Adipocyte (in vitro differentiated cells): ENCODE results near the gene TP53.
A peak's percentile ranks its signal among the peaks of the same experiment; 100 is the strongest.

Experiments
- DNase-seq: peaks from one replicate; pipeline ENCODE4 v3.0.0-alpha.2; 2015; ENCODE audit warnings: low read depth
- H3K27me3 ChIP-seq: replicated peaks from 2 replicates; pipeline ENCODE4 v1.7.0; 2013; ENCODE audit warnings: mild to moderate bottlenecking, low read length, moderate library complexity; ENCODE audit not compliant: control insufficient read depth, insufficient read depth
- H3K36me3 ChIP-seq: 2 replicates; pipeline ENCODE4 v1.7.0; 2013; ENCODE audit warnings: low read length, mild to moderate bottlenecking, moderate library complexity; ENCODE audit not compliant: control insufficient read depth, insufficient read depth, severe bottlenecking
- H3K4me1 ChIP-seq: 2 replicates; pipeline ENCODE4 v1.7.0; 2013; ENCODE audit warnings: mild to moderate bottlenecking, low read length, moderate library complexity; ENCODE audit not compliant: control insufficient read depth, insufficient read depth
- H3K4me3 ChIP-seq: 2 replicates; pipeline ENCODE4 v1.7.0; 2013; ENCODE audit warnings: mild to moderate bottlenecking, low read length, moderate library complexity
- H3K9ac ChIP-seq: 2 replicates; pipeline ENCODE4 v1.7.0; 2013; ENCODE audit warnings: mild to moderate bottlenecking, low read length, moderate library complexity
- H3K9me3 ChIP-seq: 2 replicates; pipeline ENCODE4 v1.7.0; 2013; ENCODE audit warnings: mild to moderate bottlenecking, low read length, moderate library complexity; ENCODE audit not compliant: control insufficient read depth

The TP53 gene

DNA sequence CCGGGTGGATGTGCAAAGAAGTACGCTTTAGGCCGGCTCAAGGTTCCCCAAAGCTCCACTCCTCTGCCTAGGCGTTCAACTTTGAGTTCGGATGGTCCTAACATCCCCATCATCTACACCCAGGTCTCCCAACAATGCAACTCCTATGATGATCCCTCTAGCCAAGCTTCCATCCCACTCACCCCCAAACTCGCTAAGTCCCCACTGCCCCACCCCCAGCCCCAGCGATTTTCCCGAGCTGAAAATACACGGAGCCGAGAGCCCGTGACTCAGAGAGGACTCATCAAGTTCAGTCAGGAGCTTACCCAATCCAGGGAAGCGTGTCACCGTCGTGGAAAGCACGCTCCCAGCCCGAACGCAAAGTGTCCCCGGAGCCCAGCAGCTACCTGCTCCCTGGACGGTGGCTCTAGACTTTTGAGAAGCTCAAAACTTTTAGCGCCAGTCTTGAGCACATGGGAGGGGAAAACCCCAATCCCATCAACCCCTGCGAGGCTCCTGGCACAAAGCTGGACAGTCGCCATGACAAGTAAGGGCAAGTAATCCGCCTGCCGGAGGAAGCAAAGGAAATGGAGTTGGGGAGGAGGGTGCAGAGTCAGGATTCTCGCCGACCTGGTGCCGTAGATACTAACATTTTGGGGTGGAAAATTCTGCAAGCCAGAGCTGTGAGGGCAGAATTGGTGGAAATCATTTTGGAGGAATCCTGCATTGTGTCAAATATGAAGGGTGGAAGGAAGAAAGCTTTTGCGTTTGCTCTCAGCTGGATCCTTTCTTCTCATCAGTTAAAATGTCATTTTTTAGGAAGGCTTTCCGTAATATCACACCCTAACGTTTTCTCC lies at the start of gene TP53:
TP53 (minus strand) TSS at position 419 of the 836 bp plus-strand sequence. CDS start 10,896 bp downstream, outside the sequence.
- Histone ChIP-seq H3K4me1 (peaks cover 25% of the 10 kb centered on the region), H3K9me3 (no peaks in the 10 kb centered on the region), H3K36me3 (no peaks in the 10 kb centered on the region), H3K27me3 (no peaks in the 10 kb centered on the region), H3K4me3 (peak within 1 kb of the TSS; percentile 100), H3K9ac (peak within 1 kb of the TSS; percentile 100)
- DNase-seq: peak; percentile 94

DNA sequence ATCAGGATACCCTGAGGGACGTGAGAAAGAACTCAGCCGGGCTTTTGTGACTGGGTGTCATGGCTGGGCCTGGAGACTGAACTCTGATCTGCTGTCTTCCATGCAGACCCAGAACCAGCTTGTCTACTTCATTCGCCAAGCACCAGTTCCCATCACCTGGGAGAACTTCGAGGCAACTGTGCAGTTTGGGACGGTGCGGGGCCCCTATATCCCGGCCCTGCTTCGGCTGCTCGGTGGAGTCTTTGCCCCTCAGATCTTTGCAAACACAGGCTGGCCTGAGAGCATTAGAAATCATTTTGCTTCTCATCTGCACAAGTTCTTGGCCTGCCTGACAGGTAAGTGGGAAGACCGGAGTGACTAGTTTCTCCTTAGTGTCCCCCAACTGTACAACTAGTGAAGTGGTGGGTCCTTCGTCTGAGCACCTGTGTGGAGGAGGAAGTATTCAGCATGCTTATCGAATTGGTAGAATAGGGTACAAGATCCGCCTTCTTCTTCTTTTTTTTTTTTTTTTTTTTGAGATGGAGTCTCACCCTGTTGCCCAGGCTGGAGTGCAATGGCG lies 45.8 kb upstream of the TP53 start:
- H3K4me1 ChIP-seq: no peaks in the 10 kb centered on the region
- H3K9ac ChIP-seq: no peak overlapping the region
- H3K36me3 ChIP-seq: no peaks in the 10 kb centered on the region
- no peaks in the 10 kb centered on the region for H3K9me3 ChIP-seq
- DNase-seq: no peak
- peaks cover 28% of the 10 kb centered on the region for H3K27me3 ChIP-seq
- H3K4me3 ChIP-seq: no peak overlapping the region

DNA sequence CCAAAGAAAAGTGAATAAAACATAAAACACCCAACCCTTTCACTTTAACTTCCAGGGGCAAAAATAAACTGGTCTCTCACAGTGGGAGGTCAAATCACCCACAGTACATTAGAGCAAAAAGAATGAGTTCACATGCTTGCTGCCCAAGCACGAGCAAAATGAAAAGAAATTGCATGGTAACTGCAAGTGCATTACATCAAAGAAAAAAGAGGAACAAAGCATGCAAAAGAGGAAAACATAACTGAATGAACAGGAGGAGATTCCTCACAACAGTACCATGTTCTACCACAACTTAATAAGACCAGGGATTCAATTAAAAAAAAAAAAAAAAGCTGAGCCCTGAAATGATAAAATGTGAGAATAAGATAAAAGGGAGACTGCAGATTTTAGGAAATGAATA lies 42.5 kb upstream of the TP53 start:
- H3K36me3 ChIP-seq: no peaks in the 10 kb centered on the region
- H3K9me3 ChIP-seq: no peaks in the 10 kb centered on the region
- H3K4me1 ChIP-seq: no peaks in the 10 kb centered on the region
- H3K9ac ChIP-seq: no peak overlapping the region
- peaks cover 24% of the 10 kb centered on the region for H3K27me3 ChIP-seq
- no peak overlapping the region for H3K4me3 ChIP-seq
- no peak for DNase-seq

DNA sequence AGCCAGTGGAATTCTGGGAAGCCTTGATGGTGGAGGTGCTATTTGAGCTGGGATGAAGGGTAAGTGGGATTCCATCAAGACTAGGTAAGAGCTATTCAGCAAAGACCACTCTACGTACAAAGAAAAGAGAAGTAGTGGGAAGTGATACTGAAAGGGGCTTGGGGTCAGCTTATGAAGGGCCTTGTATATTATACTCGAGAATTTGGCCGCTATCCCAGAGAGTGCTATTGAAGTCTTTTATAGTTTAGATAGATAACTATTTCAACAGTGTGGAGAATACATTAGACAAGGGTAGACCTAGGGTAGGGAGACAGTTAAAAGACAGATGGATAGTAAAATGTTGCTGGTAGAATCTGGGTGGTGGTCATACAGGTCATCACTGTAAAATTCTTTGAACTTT lies 40.6 kb upstream of the TP53 start:
- Histone ChIP-seq H3K4me3 (no peak overlapping the region), H3K27me3 (peaks cover 17% of the 10 kb centered on the region), H3K4me1 (no peaks in the 10 kb centered on the region), H3K9ac (no peak overlapping the region), H3K36me3 (no peaks in the 10 kb centered on the region), H3K9me3 (no peaks in the 10 kb centered on the region)
- DNase-seq: no peak

DNA sequence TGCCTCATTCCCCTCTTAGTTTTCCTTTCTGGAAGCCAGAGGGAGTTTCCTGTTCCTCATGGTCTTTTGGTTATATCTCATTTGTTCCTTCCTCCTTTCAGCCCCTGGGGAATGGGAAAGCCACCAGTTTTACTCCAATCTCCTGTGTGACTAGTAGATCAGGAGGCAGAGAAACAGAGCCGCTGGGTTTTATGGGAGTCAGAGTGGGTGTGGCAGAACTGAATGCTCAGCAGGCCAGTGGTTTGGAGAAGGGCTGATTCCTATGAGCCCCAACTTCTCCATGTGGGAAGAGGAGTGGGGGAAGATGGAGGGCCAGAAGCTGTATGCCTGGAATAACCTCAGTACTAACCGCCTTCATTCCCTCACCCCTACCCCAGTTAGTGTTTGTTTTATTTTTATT lies 34.3 kb upstream of the TP53 start:
- no peak for DNase-seq
- Histone ChIP-seq H3K4me3 (no peak overlapping the region), H3K4me1 (peaks cover 6% of the 10 kb centered on the region), H3K9ac (no peak overlapping the region), H3K36me3 (no peaks in the 10 kb centered on the region), H3K9me3 (no peaks in the 10 kb centered on the region), H3K27me3 (peaks cover 32% of the 10 kb centered on the region)

DNA sequence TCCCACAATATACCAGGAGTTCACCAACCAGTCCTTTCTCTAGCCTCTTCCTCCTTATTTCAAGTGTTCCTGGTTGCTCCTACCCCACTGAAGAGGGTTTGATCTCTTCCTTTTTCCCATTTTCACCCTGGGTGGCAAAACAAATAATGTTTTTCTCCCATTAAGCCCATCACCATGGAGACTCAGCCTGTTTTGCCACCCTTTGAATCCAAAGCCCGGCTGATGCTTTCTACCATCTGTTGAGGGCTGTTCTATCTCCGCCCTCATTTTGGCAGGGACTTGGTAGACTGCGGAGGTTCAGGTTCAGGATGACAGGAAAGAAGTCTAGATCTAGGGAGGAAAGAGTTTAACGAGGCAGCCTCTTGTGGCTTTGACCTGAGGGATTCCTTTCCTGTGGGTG lies 32.8 kb upstream of the TP53 start:
- H3K4me3 ChIP-seq: no peak overlapping the region
- H3K4me1 ChIP-seq: peaks cover 9% of the 10 kb centered on the region
- no peak for DNase-seq
- no peak overlapping the region for H3K9ac ChIP-seq
- H3K36me3 ChIP-seq: no peaks in the 10 kb centered on the region
- no peaks in the 10 kb centered on the region for H3K9me3 ChIP-seq
- peaks cover 42% of the 10 kb centered on the region for H3K27me3 ChIP-seq

DNA sequence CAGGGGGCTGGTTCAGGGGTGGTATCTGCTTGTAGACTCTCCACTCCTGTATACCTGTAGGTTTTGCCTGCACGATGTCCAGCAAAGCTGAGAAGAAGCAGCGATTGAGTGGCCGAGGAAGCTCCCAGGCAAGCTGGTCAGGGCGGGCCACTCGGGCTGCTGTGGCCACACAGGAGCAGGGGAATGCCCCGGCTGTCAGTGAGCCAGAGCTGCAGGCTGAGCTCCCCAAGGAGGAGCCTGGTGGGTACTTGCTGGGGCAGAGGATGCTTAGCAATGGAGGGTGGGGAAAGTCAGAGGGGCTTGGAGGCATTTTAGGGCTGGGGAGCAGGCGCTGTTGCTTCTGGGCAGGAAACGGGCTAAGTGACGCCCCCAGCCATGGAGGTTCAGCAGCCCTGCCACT lies 32.4 kb upstream of the TP53 start:
- H3K4me3 ChIP-seq: no peak overlapping the region
- H3K9ac ChIP-seq: no peak overlapping the region
- no peaks in the 10 kb centered on the region for H3K36me3 ChIP-seq
- H3K4me1 ChIP-seq: peaks cover 9% of the 10 kb centered on the region
- H3K27me3 ChIP-seq: peaks cover 43% of the 10 kb centered on the region
- no peaks in the 10 kb centered on the region for H3K9me3 ChIP-seq
- DNase-seq: no peak

DNA sequence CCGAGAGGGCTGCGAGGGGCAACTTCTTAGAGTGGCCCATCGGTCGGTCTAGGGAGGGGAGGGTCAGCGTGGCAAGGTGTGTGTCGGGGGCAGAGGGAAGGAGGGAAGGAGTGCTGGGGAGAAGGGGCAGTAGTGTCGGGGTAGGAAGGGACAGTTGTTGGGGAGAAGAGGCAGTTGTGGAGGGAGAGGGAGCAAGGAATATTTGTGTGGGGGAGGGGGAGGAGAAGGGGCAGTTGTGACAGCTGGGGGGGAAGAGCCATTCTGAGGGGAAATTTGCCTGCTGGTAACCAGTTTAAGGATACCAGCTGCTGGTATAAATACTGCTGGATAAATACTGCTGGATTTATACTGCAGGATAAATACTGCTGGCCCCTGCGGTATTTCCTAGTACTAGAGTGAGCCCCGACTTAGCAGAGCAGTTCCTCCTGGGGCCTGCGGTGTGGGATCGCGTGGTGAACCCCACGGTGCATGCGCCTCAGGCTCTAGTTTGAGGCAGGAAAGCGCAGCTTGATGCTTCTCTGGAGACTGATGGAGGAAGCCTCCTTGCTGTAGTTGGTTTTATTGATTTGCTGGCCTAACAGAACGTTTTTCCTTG lies 30.6 kb upstream of the TP53 start:
- peaks cover 51% of the 10 kb centered on the region for H3K27me3 ChIP-seq
- no peaks in the 10 kb centered on the region for H3K36me3 ChIP-seq
- peaks cover 9% of the 10 kb centered on the region for H3K4me1 ChIP-seq
- H3K9me3 ChIP-seq: no peaks in the 10 kb centered on the region
- H3K4me3 ChIP-seq: peak overlapping the region; percentile 80
- DNase-seq: peak; percentile 22
- H3K9ac ChIP-seq: peak overlapping the region; percentile 74

DNA sequence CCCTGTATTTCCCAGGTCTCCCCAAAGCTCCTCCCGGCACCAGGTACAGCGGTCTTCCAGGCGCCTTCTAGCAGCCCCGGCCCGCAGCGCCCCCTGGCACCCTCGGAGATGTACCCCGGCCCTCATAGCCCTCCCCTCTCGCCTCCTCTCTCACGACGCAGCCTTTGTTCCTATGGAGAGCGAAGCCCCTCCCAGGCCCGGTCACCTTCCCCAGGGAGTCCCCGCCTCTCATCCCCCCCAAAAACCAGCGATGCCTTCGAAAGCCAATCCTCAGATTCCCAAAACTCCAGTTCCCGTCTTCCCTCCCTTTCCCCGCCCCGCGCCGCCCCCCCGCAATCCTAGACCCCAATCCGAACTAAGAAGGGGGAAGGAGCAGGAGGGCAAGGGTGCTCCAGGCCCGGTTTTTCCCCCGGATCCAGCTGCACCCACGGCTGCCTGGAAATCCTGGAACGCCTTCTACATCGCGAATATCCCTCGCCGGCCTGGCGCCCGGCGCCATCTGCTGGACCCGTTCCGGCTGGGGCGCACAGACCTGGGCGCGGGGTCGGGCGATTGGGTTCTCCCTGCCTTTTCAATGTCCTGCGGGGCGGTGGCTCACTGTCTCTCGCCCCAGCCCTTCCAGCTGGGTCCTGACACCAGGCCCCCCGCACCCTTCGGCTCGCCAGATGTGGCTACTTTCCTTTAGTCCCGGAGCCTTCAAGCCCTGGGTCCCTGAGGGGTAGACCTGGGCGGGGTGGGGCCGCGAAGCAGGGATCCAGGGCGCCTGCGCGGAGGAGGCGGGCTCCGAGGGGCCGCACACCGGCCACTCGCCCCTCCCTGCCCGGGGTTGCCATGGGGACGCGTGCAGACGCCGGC lies 29.8 kb upstream of the TP53 start, which contains the start of gene DNAH2:
DNAH2 (plus strand) TSS at position 844 of the 855 bp plus-strand sequence. CDS start 1,991 bp downstream, outside the sequence.
- peak within 1 kb of the TSS; percentile 74 for H3K9ac ChIP-seq
- H3K27me3 ChIP-seq: peaks cover 55% of the 10 kb centered on the region
- H3K4me3 ChIP-seq: peak within 1 kb of the TSS; percentile 80
- H3K9me3 ChIP-seq: no peaks in the 10 kb centered on the region
- H3K4me1 ChIP-seq: peaks cover 7% of the 10 kb centered on the region
- DNase-seq: peak; percentile 89
- no peaks in the 10 kb centered on the region for H3K36me3 ChIP-seq

DNA sequence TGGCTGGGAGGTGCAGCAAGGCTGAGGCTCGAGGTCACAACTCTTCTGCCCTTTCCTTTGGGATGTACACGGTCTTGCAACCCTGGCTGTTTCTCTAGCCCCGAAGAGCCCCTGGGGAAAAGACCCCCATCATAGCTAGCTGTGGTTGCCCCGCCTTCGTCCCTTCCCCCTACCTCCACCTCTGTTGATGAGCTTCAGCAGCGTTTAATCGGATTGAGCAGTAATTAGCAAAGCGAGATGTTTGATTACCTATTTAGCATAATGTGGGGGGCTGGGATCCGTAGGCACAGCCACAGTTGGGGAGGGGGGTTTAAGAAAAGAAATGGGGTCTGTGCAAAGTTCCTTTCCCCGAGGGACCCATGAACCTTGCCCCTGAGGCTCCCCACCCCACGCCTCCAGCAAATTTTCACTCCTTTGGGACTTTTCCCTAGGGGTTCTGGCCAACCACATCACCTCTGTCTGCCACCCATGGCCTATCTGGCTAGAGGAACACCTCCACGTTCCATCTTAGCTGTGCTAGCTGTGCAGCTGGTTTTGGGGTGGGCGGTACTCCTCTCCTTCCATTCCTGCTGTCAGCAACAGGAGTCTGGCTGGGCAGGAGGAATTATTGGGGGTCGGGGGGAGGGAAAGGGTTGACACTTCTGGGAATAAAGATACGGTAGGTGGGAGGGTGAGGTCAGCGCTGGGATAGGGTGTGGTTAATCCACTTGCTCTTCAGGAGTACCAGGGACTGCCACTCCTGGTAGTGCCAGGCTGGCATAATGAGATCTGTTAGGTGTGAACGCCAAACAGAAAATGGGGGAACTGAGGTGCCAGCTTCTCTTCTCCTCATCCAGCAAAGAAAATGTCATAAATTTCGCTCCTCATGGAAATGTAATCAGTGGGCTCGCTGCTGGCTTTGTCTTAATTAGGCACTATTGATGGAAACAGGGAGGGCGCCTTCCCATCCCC lies 28.9 kb upstream of the TP53 start:
- H3K27me3 ChIP-seq: peaks cover 59% of the 10 kb centered on the region
- H3K4me1 ChIP-seq: peaks cover 7% of the 10 kb centered on the region
- H3K9ac ChIP-seq: peak overlapping the region; percentile 74
- H3K36me3 ChIP-seq: no peaks in the 10 kb centered on the region
- no peaks in the 10 kb centered on the region for H3K9me3 ChIP-seq
- H3K4me3 ChIP-seq: peak overlapping the region; percentile 80
- no peak for DNase-seq
